NT2/D1 (cell line): ENCODE data around the gene SDHC.

Experiments
- YY1 ChIP-seq: IDR thresholded peaks from 2 replicates; pipeline ENCODE4 v1.6.1; 2011; ENCODE audit not compliant: insufficient read length, insufficient read depth
- ZNF274 ChIP-seq: IDR thresholded peaks from 2 replicates; pipeline ENCODE4 v1.6.1; 2011; ENCODE audit warnings: mild to moderate bottlenecking, low read depth, low read length

- TF ChIP-seq YY1 (no peak), ZNF274 (no peak)
These were observed 26.6 kb upstream of the SDHC start for GRCh38 chr1:161287482-161288054.
